Amniotic stem cell (primary cell): Measurements from ENCODE around the gene CHPT1.

Experiments used
- DNase-seq: peaks from one replicate; lab custom pipeline; 2025; lab: John Stamatoyannopoulos, UW

CHPT1 gene

DNA sequence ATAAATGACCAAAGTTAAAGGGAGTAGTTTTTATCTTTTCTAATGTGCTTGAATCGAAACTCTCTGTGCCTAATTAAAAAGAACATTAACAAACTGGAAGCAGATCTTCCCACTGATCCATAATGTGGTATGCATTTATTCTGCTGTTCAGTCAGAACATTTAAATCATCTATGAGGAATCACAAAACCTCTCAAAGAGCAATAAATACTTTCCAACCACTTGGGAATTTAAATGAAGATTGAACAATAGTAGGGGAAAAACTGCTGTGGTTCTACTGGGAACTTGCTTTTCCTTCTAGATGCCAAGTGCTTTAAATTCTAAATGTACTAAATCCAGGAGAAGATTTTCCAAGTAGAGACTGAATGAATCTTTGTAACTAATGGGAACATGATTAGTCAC is 12.3 kb upstream of the CHPT1 start:
- no peak for DNase-seq

DNA sequence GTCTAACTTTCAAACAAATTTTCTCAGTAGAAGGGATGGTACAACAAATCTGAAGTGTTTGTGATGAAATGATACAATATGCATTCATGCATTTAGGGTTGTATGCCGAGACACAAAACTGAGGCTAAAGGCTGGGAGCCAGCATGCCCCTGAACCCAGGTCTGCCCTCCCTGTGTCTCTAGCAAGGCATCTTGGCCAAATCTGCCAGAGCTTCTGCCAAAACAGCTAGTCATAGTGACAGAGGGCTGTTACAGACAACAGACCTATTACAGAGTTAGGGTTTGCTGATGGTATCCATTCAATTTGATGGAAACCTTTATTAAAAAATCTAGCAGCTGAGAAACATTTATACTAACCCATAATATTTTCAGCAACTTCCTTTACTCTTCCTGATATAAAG is 11.3 kb upstream of the CHPT1 start:
- DNase-seq = no peak

DNA sequence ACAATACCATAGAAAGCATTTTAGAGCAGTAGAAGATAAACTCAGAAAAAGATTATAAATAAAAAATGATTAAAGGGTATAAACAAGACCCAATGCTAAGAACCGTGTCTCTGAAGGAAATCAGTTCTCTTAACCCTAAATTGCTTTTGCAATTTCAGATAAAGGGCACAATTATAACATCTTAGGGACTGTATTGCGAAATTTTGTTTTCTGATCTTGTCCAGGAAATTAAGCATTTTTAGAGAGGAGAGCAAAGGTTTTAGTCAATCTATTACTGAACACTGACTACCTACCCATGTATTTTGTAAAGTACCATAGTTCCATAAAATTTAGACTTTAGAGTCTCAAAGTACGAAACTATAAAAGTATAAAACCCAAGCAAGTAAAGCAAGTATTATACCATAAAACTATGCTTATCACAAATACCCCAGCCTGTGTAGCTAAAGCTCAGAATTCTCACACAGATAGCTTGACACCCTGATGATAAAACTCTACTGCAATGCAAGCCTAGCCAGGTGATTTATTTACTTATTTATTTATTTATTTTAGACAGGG is 6.8 kb upstream of the CHPT1 start:
- DNase-seq = no peak

DNA sequence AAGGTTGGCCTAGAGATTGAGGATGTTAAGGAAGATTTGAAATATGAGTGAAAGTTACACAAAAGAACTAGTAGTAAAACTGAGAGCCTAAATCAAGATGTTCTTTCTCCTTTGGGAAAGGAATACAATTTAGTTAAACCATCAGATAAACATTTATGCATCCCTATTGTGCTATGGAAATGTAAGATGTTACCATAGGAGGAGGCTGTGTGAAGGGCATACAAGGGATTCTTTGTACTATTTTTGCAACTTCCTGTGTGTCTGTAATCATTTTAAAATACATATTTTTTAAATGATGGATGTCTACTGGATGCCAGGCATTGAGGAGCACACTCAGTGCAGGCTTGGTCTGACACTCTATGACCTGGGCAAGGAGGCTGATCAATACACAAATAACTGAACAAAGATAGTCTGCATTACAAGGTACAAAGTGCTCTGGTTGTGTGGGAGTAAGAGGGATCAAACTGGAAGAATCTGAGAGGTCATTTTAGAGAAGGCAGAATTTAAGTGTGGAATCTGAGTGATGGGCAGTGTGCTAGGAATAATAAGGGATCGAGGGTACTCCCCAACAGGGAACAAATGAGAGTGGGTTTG is 5.8 kb upstream of the CHPT1 start:
- no peak for DNase-seq

DNA sequence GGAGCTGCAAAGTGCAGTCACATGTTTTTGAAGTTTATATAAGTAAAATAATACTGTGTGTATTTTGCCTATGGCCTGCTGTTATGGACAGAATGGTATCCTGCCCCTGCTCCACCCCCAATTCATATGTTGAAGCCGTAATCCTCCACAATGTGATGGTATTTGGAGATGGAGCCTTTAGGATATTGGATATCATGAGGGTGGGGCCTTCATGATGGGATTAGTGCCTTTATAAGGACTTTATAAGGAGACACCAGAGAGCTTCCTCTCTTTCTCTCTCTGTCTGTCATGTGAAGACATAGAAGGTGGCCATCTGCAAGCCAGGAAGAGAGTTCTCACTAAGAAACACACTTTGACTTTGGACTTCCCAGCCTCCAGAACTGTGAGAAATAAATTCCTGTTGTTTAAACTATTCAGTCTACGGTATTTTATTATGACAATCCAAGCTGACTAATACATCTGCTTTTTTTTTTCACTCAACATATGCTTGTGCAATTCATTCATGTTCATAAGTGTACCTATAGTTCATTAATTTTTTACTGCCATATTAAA is 3.1 kb upstream of the CHPT1 start:
- DNase-seq = no peak

DNA sequence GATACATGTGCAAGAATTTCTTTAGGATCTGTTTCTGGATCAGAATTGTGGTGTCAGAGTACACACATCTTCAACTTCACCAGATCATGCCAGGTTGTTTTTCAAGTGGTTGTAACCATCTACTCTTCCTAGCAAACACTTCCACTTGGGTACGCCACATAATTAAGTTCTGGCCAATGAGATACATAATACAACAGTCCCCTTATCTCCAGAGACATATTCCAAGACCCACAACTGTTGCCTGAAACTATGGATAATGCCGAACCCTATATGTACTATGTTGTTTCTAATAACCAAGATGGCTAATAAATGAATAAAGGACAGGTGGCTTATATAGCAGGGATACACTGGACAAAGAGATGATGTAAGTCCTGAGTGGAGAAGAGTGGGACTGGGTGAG is 2.5 kb upstream of the CHPT1 start:
- no peak for DNase-seq

DNA sequence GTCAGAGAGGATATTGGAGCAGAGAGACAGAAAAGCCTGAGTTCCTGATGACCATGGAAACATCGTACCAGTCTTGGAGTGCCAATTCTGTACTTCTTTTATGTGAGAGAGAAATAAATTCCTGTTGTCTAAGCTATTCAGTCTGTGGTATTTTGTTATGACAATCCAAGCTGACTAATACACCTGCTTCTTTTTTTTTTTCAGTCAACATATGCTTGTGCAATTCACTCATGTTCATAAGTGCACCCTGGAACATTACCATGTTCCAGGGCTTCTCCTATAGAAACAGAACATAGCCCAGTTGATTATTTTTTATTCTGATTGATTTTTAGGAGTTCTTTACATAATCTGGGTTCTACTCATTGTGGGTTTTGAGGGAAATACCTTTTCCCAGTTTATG is 1.7 kb upstream of the CHPT1 start:
- DNase-seq = no peak

DNA sequence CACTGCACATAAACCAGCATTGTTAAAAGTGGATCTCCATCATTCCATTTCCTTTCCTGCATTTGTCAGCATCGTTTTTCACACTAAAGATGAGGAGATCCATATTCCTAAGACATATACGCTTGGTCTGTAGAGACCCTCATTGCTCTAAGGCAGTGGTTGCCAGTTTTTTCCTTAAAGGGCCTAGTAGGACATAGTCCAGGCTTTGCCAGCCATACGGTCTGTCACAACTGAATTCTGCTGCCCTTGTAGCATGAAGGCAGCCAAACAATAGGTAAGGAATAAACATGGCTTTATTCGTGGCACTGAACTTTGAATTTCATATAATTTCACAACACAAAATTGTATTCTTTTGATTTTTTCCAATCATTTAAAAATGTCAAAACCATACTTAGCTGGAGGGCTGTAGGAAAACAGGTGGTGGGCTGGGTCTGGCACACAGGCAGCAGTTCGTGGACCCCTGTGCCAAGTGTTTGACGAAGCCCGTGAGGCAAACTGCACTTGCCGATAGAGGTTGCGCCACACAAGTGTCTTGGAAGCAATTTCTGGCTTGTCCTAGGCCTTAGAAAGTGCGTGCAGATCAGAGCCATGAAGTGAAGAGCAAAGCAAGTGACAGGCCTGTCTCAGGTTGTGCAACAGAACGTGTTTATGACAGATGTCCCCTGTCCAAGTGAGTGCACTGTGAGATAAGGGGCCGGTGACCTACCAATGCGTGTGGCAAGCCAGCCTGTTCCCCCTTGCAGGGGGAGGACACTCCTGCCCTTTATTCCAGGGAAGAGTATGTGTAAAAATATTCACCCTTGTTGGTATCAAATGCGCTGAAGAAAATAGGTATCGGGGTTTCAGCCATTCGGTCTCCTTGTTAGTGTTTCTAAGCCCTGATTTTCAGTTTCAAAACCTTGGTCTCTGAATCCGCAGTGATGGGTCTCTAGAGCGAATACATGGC is 916 bp upstream of the CHPT1 start:
- DNase-seq = no peak

DNA sequence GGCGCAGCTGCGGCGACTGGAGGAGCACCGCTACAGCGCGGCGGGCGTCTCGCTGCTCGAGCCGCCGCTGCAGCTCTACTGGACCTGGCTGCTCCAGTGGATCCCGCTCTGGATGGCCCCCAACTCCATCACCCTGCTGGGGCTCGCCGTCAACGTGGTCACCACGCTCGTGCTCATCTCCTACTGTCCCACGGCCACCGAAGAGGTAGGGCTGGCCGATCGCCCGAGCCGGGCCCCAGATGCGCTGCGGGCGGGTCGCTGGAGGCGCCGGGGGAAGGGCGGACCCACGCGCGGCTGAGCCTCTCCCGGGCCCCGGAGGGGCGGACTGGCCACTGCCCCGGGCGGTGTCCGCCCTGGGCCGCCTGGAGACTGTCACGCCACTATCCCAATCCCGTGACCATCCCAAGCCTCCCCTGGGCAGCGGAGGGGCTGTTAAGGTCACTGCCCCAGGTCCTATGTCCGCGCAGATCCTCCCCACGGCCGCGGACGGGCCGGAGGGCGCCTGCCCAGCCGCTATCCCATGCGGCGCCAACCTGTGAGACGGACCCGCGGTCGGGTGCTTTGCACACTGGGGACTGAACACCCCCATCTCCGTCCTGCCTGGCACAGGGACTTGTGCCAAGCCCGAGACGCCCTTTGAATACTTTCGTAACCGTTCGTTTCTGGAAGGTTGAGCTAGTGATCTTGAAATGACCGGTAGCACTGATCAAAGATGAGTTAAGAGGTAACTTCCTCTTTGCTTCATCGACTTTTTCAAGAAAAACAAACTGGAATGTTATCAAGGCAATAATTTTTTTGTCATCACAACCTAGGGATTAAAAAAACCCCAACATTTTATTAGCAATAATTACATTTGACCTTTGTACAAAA is 725 bp downstream of the CHPT1 start:
- DNase-seq = no peak

DNA sequence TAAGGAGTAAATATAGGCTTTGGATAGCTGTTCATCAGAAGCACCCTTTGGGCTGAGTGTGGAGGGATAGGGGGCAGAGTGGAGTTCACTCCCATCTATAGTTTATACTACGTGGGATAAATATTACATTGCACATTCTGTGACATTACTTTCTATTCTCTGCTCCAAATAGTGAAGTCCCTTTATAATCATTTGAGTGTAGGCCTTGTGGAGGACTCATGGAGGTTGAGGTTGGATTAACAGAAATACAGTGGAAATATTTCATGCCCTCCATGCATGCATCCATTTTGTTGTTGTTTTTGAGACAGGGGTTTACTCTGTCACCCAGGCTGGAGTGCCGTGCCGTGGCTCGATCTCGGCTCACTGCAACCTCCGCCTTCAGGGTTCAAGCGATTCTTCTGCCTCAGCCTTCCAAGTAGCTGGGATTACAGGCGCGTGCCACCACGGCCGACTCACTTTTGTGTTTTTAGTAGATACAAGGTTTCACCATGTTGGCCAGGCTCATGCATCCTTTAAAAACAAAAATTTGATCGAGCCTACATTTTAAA is 1.4 kb downstream of the CHPT1 start:
- DNase-seq = no peak

DNA sequence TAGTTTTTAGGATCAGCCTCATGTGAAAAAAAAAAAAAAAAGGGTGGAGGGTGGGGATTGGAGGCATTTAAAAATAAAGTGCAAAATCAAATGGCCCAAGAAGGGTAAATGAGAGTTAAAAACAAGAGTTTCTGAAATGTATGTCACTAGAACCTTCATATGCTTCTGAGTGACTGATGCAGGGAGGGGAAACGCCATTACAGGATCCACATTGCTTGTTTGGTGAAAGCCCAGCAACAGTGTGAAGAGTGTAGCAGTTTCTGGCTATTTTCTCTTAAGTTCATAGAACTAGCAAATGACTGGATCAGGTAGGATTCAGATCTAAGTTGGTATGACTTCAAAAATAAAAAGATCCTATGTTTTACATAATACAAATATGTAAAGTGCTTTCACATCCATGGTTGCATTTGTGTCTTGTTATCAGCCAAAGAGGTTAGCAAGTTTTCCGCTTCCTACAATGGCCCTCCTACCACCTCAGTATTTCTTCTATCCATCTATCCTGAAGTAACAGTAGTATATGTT is 2.9 kb downstream of the CHPT1 start:
- DNase-seq = no peak

DNA sequence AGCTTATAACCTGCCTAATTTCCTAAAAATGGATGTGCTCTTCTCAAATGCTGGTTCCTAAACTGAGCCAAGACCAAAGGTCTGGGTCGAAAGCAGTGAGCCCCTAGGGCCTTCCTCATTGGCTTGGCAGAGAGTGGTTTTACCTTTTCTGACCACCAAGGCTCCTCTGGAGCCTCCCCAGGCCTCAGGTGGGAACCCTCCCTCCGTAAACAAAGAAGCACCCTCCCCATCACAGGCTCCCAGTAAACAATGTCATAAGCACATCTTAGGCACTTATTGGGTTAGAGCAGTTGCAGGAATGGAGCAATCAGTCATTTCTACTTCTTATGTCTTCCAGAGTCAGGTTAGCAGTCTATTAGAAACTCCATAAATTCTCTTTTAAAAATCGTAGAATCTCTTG is 6.0 kb downstream of the CHPT1 start:
- no peak for DNase-seq

DNA sequence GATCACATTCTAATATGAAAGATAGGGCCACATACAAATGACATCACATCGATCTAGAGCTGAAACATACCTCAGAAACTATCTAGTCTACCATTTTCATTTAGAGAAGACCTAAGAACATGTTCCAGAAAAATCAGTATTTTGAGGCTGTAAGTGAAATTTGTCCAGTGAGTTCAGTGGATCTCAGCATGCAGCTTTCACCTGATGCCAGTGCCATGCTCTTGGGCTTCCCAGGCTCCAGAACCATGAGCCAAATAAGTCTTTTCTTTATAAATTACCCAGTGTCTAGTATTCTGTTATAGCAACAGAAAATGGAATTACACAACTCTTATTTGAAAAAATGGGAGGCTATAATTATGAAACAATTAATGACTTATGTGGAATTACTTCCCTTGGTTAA is 9.0 kb downstream of the CHPT1 start:
- no peak for DNase-seq

DNA sequence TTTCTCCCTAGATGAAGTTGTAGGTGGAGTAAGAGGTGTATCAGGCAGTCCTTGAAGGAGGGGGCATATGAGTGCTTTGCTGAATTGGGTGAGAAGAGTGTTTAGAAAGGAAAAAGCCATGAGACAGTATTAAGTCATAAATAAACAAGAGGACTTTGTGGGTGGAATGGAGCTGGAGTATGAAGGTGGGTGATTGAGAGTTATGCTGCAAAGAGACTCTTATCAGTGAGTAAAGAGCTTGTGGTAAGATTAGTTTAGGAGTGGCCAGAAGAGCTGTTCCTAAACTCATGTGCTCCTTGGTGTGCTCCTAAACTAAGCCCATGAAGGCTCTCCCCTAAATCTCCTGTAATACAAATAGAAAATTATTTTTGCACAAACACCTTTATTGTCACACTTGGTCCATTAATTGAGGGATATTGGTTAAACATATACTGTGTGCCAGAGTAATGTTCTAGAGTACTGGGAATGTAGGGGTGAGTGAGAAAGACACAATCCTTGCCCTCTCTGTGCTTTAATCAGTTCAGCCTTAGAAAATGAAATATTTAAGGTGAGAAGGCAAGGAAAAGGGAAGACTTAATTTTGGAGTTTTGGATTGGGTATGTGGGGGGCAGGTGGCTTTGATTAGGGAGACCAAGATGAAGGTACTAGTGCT is 9.8 kb downstream of the CHPT1 start:
- DNase-seq = no peak

DNA sequence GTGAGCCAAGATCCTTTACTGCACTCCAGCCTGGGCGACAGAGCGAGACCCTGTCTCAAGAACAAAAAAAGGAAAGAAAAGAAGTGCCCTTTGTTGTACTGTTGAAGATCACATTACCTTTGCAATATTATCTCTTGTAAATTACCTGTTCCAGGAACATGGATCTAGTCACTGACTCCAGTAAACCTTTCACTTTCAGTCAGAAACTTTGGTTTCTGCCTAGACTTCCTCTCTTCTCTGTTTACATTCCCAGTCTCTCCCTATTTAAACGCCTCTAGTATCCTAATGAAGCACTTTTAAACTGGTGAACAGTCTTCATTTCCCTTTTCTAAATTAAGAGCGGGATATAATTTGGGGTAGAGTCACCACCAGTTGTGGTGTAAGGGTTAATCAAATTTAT is 12.8 kb downstream of the CHPT1 start:
- DNase-seq = no peak

DNA sequence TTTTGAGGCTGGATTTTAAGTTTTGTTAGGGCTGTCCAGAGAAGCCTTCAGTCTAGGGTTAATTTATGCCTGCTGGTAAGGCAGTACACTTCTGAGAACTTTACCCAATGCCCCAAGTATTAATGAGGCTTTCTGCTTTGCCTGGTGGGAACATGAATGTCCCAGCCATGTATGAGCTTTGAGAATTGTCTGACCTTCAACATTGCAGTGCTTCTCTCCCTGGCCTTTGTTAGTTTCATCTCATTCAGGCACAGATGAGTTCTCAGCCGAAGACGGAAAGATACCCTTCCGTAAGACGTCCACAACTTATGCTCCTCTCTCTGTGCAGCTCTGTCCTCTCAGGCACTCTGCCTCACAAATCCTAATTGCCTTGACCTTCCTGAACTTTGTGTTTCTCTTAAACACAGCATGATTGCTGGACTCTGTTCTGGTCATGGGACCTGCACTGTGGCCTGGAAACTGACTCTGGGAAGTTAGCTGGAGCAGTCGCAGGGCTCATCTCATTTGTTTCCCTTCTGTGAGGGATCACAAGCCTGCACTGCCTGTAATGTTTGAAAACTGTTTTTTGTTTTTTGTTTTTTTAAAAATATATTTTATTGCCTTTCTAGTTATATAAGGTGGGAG is 15.7 kb downstream of the CHPT1 start:
- no peak for DNase-seq

DNA sequence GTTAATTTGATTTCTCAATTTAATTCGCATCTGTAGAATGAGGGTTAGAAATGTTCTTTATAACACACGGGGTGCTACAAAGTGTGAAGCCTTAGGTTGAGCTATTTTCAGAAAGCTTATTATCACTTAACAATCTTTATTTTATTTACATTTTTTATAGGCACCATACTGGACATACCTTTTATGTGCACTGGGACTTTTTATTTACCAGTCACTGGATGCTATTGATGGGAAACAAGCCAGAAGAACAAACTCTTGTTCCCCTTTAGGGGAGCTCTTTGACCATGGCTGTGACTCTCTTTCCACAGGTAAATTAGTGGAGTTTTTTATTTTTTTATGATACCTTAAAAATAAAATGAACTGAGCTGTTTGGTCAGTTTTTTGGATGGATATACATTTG is 16.5 kb downstream of the CHPT1 start:
- DNase-seq = no peak

DNA sequence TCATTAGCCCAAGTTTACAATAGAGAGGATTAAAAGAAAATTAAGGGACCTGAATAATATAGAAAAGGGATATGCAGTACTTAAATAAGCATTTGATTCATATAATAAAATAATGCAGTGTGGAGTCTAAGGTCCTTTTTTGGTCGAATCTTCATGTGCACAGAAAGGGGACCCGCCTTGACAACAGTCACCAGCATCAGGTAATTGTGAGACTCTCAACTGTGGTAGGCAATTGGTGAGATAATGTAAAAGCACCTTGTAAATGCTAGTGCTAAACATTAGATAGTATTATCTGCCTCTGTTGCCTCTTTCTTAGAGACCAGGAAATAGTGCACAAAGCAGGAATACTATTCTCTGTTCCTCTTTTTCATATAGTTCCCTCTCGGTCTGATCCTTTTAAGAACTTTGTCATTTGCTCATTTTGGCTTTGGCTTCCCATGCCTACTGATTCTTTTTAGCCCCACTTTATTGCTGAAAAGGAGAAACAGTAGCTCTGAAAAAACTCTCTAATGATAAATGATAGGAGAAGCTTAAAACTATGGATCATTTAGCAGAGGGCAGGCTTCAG is 17.5 kb downstream of the CHPT1 start:
- no peak for DNase-seq

DNA sequence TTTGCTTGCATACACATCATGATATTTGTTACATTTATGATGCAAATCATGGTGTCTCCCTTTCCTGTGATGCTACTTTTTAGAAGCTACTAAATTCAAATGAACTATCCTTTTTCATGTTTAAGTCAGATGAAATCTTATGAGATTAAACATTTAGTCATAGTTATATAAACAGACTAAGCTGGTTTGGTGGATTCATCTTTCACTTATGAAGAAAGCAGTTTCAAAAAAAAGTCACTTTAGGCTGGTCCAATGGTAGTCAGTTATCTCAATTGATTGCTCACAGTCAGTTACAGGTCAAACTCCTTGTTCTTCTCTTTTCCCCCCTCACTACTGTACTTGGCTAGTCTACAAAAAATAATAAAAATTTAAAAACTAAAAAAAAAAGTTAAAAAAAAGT is 22.1 kb downstream of the CHPT1 start:
- no peak for DNase-seq

DNA sequence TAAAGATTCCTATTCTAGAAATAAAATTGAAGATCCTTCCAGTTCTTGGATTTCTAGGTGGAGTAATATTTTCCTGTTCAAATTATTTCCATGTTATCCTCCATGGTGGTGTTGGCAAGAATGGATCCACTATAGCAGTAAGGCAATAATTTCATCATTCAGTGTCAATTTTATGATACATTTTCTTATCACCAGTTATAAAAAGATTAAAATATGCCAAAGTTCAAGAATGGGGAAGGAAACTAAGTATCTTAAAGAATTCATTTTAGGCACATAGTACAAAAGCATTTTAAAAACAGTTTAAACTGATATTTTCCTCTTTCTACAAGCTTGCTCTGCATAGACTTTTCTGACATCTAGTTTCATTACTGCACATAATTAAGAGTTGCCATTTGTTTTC is 22.7 kb downstream of the CHPT1 start:
- no peak for DNase-seq
